Left lung (tissue), 10 donors: ENCODE measurements around the gene ZBTB4. TPM values are rescaled to one million over a fixed set of nuclear protein-coding genes. Genes with fewer than 3 reads are reported as not detected.

Experiments used
- ATAC-seq: fragments of 200-7000 bp; cut with Tn5 transposase; one replicate; pipeline ENCODE4 v1.9.1; 2020; ENCODE audit warnings: moderate library complexity
- DNase-seq, 4 donors: peaks; one replicate each; pipeline ENCODE4 v3.0.0-alpha.2; 2013 to 2020
- H3K27ac ChIP-seq, 2 donors: fragments of 200-600 bp; sonication (generic) in 1 of 2; one replicate each; pipeline versions ENCODE4 v1.5.0 to v1.8.0; 2020 to 2021
- H3K27me3 ChIP-seq, 2 donors: fragments of 200-600 bp; sonication (generic) in 1 of 2; one replicate each; pipeline versions ENCODE4 v1.5.0 to v1.8.0; 2020 to 2021
- H3K36me3 ChIP-seq, 2 donors: fragments of 200-600 bp; sonication (generic) in 1 of 2; one replicate each; pipeline versions ENCODE4 v1.5.0 to v1.8.0; 2020 to 2021
- H3K4me1 ChIP-seq, 2 donors: fragments of 200-600 bp; one replicate each; pipeline ENCODE4 v1.8.0; 2021
- H3K4me3 ChIP-seq, 2 donors: fragments of 200-600 bp; sonication (generic) in 1 of 2; one replicate each; pipeline versions ENCODE4 v1.5.0 to v1.8.0; 2020 to 2021; ENCODE audit warnings: mild to moderate bottlenecking in 1 of 2
- H3K9me3 ChIP-seq, 2 donors: fragments of 200-600 bp; sonication (generic) in 1 of 2; one replicate each; pipeline versions ENCODE4 v1.5.0 to v1.8.0; 2020 to 2021
- intact Hi-C, 2 donors: fragments of 100-400 bp; cut with DNase I; formaldehyde crosslinking; loops; one replicate each; pipeline versions ENCODE4 v1.11.2 to v1.14.2; 2022
- polyA plus RNA-seq, 6 donors: library from polyadenylated mRNA; unstranded; fragments of 120-200 nt; gene quantifications; one replicate each; pipeline ENCODE4 v1.2.1, GENCODE V29; 2013; ENCODE audit not compliant: insufficient read length in 6 of 6
- total RNA-seq, 2 donors: library from RNA; stranded (reverse); fragmentation: NEBNext Ultra II Directional; extraction: Animal tissue kit (Norgen Biotek cat#: 25700); gene quantifications; one replicate each; pipeline ENCODE4 v1.2.1, GENCODE V29; 2021
- TF ChIP-seq, protein P1 (sequence below), 2 donors: fragments of 200-600 bp; sonication (generic) in 1 of 2; IDR thresholded peaks; one replicate each; pipeline versions ENCODE4 v1.5.0 to v1.8.0; 2021; ENCODE audit warnings: antibody characterized with exemption in 2 of 2
- donor health status: DM: no; HTN: yes; CAD: no.
- donor health status: DM: no; HTN: no; CAD: no.

The ZBTB4 gene
- total and polyA plus RNA-seq, 8 donors: 39.7 to 63.2 (median 44.7) TPM

DNA sequence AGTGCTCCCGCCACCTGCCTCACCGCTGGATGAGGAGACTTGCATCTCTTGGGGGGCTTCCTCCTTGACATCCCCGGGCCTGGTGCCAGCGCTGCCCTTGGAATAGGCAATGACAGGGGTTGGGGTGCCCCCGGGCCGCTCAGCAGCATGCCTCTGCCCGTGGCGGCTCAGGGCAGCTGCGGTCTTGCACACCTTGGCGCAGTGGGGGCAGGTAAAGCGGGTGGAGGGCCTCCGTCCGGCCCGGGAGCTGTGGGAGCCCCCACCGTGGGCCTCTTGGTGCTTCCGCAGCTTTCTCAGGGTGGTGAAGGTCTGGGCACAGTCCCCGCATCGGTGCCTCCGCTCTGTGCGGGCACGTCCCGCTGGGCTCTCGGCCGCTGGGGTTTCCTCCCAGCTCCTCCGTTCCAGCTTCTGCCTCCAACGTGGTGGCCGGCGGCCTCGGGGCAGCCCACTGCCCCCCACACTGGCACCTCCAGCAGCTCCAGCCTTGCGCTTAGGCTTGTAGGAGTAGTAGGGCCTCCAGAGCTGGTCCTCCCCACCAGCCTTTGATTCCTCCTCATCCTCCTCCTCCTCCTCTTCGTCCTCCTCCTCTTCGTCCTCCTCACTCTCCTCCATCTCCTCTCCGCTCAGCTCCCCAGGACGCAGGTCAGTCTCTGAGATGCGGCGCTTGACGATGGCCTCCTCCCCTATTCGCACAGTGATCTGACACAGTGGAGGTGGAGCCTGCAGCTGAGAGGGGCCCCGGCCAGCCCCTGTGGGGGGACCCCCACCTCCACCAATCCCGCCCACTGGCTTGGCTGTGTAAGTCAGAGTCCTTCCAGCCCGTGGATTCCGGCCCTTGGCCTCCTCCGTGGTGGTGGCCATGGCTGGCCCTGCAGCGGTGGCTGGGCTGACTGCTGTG lies 16.7 kb downstream of the ZBTB4 start:
- TF ChIP-seq, protein P1, sequence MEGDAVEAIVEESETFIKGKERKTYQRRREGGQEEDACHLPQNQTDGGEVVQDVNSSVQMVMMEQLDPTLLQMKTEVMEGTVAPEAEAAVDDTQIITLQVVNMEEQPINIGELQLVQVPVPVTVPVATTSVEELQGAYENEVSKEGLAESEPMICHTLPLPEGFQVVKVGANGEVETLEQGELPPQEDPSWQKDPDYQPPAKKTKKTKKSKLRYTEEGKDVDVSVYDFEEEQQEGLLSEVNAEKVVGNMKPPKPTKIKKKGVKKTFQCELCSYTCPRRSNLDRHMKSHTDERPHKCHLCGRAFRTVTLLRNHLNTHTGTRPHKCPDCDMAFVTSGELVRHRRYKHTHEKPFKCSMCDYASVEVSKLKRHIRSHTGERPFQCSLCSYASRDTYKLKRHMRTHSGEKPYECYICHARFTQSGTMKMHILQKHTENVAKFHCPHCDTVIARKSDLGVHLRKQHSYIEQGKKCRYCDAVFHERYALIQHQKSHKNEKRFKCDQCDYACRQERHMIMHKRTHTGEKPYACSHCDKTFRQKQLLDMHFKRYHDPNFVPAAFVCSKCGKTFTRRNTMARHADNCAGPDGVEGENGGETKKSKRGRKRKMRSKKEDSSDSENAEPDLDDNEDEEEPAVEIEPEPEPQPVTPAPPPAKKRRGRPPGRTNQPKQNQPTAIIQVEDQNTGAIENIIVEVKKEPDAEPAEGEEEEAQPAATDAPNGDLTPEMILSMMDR (IDR thresholded peaks at IDR 0.05): no peak
- ATAC-seq (no peak), DNase-seq (peak in 1 of 4 donors; percentile 75)
- intact Hi-C loops: no loop called here
- H3K9me3 ChIP-seq: no peaks in the 10 kb centered on the region
- H3K27me3 ChIP-seq: no peaks in the 10 kb centered on the region
- no peak overlapping the region for H3K4me3 ChIP-seq
- H3K27ac ChIP-seq: no peak overlapping the region
- peaks cover 7 to 22% of the 10 kb centered on the region in 2 donors for H3K4me1 ChIP-seq
- H3K36me3 ChIP-seq: peaks cover 4 to 40% of the 10 kb centered on the region in 2 donors

DNA sequence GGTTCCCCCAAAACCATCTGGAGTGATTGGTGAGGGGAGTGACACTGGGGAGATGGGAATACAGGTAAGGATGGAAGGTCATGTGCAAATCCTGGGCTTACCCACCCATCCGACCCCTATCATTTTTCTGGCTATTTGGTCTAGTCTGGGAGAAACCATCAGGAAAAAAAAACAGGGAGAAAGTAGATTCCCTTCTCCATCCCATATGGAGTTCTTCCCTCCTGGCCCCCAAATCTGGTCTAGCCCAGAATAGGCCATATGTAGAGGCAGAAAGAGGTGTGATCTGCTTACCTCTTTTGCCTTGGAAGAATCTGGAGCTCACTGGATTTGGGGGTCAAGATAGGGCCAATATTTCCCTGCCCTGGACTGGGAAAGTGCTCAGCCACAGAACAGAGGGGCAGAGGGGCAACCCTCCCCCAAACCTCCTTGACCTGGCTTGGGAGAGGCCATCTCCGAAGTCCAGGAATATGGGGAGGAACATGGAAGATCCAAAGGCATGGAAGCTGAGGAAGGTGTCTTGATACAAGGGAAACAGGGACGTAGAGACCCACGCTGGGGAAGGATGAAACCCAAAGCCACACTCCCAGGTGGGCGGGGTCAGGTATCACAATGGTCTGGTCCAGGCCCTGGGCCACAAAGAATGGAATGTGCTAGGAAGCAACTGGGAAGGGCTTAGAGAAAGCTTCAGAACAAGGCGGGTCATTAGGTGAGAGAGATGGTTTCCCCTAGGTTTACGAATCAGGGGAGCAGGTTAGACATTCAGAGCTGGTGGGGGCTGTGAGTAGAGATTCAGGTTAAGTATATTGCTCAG lies 18.4 kb downstream of the ZBTB4 start:
- Histone ChIP-seq H3K27me3 (no peaks in the 10 kb centered on the region), H3K36me3 (peaks cover 4 to 36% of the 10 kb centered on the region in 2 donors), H3K4me3 (no peak overlapping the region), H3K9me3 (no peaks in the 10 kb centered on the region), H3K4me1 (peaks cover 4 to 18% of the 10 kb centered on the region in 2 donors), H3K27ac (no peak overlapping the region)
- TF ChIP-seq, protein P1 (IDR thresholded peaks at IDR 0.05): no peak
- intact Hi-C loops: no loop called here
- ATAC-seq: no peak
- DNase-seq: no peak

DNA sequence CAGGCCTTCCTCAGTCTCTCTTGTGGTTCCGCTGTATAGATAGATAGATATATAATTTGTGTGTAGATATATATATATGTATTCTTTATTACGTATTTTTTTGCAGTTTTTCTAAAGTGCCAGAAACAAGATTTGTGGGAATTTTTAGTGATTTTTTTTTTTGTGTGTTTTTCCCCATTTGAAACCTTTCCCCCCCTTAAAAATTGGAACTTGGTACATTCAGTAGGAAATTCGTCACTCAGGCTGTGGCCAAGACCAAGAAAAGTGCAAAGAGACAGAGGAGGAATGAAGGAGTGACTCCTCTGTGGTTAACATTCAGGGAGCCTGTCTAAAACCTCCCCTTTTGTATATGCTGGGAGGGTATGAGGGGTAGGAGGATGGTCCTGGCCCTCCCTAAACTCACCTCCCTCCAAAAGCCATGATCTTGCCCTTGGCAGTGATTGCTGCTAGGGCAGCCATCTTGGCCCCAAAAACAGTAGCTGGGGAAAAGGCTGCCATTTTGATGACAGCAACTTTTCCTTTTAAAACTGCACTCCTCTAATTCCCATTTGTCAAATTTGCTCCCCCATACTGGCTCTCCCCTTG lies 19.4 kb downstream of the ZBTB4 start:
- Histone ChIP-seq H3K4me1 (peaks cover 4 to 15% of the 10 kb centered on the region in 2 donors), H3K27me3 (no peaks in the 10 kb centered on the region), H3K9me3 (no peaks in the 10 kb centered on the region), H3K27ac (no peak overlapping the region), H3K4me3 (no peak overlapping the region), H3K36me3 (peaks cover 4 to 27% of the 10 kb centered on the region in 2 donors)
- no peak for DNase-seq
- intact Hi-C loops: no loop called here
- TF ChIP-seq, protein P1 (IDR thresholded peaks at IDR 0.05): no peak
- ATAC-seq: no peak

DNA sequence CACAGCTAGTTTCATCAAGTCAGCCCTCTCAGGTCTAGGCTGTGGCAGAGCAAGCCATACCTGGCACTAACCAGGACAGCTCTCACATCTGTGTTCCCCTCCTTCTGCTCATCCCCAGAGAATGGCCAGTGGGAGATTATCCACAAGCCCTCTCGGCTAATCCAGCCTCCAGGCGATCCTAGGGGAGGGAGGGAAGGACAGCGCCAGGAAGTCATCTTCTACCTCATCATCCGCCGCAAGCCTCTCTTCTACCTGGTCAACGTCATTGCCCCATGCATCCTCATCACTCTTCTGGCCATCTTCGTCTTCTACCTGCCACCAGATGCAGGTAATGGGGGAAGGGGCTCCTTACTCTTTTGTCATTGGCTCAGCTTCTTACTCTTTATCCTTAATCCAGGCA lies 31.0 kb downstream of the ZBTB4 start:
- H3K4me1 ChIP-seq: peaks cover 3 to 18% of the 10 kb centered on the region in 2 donors
- DNase-seq (no peak), ATAC-seq (no peak)
- intact Hi-C loops: no loop called here
- H3K4me3 ChIP-seq: no peak overlapping the region
- peaks cover 8 to 48% of the 10 kb centered on the region in 2 donors for H3K27me3 ChIP-seq
- TF ChIP-seq, protein P1 (IDR thresholded peaks at IDR 0.05): no peak
- no peaks in the 10 kb centered on the region for H3K36me3 ChIP-seq
- H3K9me3 ChIP-seq: no peaks in the 10 kb centered on the region
- H3K27ac ChIP-seq: no peak overlapping the region
